HuH-7.5 (cell line): ENCODE data around the gene CDK5.
"Not testable (repeated sequence)": the region's sequence is repeated elsewhere in the genome, so short reads cannot be mapped to it uniquely, and the experiment has no call there.

Source experiments
- DNase-seq: peaks from one replicate; pipeline ENCODE4 v3.0.0; 2011; ENCODE audit warnings: low spot score

CDK5 gene

DNA sequence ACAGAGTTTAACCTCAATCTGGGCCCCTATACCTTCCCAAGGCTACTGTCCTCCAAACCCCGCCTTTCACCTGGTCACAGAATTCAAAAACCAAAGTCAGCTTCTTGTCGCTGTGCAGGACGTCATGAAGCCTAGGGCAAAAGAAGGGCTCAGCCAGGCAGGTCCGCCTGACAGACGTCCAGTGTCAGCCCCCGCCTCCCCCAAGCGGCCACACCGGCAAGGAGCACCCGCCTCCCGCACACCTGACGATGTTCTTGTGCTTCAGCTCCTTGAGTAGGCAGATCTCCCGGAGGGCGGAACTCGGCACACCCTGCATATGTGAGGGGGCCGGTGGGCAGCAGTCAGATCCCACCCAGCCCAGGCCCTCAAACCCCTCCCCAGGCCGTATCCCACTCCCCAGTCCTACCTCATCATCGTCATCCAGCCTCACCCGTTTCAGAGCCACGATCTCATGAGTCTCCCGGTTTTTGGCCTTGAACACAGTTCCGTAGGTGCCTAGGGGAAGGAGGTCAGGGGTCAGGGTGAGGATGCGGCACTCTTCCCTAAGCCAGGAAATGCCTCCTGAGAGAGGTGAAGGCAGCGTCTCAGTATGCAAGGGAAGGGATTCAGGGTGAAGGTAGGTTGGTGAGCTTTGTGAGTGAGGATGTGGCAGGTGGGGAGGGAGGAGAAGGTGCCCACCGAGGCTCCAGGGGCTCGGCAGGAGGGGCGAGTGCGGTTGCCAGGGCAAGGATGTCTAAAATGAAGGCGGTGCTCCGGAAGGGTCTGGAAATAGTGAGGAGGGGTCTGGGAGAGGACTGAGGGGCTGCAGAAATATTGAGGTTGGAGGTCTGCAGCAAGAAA, 811 bp downstream of the CDK5 start:
- DNase-seq = no peak

DNA sequence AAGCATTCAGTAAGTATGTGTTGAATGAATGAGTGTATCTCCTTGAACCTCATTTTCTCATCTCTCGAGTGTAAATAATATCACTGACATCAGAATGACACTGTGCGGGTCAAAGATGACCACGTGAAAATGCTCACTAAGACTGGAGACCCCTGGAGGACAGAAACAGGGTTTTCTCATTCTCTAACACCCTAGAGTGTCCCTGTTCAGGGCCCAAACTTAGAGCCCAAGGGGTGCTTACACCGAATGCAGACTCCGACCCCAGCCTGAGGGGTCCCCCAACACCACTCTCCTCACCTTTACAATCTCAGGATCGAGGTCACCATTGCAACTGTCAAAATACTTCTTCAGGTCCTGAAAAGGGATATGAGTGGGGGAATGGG, 1.4 kb downstream of the CDK5 start:
- DNase-seq = no peak

DNA sequence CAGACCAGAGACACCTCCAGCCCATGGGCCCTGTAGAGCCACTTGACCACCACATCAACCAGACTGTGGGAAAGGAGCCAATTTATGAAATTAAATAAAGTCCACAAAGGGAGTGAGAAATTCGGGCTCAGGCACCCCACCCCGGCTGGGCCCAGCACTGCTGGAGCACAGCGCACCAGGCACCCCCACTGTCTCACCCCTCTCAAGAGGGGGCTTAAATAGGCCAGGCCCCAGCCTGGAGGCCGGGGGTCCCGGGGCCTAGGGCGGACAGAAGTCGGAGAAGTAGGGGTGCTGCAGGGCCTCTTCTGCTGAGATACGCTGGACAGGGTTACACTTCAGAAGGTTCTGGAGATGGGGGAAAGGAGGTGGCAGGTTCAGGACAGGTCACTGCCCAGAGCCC, 3.9 kb downstream of the CDK5 start:
- DNase-seq = no peak

DNA sequence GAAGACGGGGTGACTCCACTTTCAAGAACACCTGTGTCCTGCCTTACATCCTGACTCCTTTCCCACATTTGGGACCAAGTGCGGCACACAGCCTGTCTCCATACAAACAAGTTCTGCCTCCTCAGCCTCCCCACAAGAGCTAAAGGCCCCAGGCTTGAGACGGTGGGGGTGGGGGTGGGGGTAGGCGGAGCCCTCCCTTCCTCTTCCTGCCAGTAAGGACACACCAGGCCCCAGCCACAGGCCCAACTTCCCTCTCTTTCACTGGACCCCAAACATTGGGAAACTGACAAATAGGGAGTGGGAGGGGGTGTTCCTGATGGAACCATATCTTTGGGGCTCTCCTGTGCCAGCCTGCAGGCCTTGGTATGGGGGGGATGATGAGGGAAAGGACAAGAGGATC, 4.6 kb downstream of the CDK5 start:
- DNase-seq = no peak

DNA sequence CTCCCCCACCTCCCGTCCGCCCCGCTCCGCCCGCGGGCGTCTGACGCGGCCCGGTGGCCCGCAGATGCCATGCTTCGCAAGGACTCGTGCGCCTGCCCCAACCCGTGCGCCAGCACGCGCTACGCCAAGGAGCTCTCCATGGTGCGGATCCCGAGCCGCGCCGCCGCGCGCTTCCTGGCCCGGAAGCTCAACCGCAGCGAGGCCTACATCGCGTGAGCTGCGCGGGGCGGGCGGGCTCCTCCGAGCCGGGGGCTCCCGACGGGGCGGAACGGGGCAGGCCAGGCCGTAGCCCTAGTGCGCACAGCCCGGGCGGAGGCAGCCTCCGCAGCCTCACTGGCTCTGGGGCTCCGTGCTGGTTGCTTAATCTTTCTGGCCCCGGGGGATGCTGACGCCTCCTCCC, 6.6 kb downstream of the CDK5 start:
- DNase-seq = no peak

DNA sequence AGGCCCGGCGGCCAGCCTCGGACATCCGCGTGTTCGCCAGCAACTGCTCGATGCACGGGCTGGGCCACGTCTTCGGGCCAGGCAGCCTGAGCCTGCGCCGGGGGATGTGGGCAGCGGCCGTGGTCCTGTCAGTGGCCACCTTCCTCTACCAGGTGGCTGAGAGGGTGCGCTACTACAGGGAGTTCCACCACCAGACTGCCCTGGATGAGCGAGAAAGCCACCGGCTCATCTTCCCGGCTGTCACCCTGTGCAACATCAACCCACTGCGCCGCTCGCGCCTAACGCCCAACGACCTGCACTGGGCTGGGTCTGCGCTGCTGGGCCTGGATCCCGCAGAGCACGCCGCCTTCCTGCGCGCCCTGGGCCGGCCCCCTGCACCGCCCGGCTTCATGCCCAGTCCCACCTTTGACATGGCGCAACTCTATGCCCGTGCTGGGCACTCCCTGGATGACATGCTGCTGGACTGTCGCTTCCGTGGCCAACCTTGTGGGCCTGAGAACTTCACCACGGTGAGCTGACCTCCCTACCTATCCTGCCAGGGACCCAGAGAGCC, 8.7 kb downstream of the CDK5 start:
- no peak for DNase-seq

DNA sequence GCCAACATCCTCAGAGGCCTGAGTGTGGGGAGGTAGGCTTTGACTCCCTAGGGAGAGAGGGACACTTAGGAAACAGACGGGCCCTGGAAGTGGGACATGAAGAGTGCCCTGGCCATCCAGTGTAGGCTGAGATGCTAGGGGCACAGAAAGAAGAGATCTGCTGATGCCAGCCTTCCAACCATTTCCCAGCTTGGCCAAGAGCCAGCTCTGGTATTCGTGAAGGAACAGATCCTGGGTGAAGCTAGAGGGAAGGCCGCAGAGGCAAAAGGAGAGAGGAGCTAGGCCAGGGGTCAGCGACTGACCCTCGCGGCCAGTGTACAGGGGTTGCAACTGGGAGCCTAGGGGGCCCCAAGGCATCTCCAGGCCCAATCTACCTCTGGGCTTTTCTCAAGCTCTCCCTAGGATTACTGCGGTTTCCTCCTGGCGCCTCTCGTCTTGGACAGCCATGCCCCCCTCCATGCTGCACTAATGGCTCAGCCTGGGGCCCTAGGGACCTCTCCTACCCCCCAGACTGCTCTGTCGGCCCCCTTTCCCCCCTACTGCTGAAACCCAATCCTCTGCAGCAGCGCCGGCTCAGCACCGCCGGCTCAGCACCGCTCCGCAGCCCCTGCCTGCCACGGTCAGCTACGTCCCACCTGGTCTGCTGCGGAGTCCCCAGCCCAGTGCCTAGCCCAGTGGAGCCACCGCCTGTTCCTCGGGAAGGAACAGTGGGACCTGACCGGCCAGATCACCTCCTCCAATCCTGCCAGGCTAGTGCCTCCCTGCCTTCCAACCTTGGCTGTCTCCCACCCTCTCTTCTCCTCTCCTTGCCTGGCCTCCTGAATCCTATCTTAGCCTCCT, 9.5 kb downstream of the CDK5 start, which contains the start of gene ASIC3:
ASIC3 (plus strand) TSS at position 556 of the 840 bp plus-strand sequence. CDS start 355 bp downstream, outside the sequence.
- DNase-seq = no peak

DNA sequence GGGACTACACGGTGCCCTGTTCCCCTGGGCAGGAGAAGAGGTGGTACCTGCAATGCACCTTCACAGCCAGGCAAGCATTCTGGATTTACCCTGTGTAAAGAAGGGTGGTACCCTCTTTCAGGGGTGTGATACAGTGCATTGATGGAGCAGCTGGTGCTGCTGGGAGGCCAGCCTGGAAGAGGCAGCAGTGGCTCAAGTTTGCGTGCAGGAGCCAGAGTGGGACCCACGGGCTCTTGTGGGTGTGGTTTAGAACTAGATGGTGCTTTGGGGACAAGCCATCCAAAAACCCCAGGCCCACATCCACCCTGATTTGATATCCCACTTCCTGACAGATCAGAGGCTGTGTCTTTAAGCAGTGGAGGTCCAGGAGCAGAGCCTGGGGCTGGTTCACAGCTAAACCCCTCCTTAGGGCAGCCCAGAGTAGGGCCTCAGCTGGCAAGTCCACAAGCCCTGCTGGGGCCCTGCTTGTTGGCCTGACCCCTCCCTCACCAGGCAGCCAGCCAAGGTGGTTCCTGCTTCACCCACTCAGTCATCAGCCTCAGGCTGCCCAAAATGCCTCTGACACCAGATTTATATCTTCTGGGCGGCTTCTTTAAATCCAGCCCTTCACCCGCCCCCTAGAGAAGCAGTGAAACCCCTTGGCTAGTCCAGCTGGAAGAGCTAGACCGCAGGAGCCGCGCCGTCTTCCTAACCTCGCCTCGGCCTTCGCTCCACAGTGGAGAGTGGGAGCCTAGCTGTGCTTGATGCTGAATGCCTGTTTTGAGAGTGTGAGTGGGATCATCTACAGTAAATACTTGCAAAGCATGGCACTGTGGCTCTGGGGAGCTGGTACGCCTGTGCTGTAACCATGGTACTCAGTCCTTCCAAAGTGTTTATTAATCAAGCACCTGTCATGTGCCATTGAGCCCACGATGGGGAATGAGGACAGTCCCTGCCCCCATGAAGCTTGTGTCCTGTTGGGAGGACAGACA, 10.8 kb downstream of the CDK5 start:
- DNase-seq = no peak

DNA sequence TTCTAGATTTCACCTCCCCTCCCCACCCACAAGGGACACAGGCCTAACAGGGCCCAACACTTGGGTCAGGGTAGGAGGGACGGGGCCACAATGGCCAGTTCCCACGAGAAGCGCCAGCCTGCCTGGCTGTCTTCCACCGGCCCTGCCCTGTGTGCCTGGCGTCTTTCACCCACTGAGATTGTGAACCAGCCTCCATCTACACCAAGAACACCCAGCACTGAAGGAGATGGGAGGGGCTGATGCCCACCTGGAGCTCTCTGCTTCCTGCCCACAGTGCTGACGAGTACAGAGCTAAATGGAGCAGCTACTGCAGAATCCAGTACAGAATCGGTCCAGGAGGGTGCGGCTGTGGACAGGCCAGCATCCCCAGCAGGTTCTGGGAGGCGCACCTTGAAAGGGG, 11.7 kb downstream of the CDK5 start:
- DNase-seq = no peak

DNA sequence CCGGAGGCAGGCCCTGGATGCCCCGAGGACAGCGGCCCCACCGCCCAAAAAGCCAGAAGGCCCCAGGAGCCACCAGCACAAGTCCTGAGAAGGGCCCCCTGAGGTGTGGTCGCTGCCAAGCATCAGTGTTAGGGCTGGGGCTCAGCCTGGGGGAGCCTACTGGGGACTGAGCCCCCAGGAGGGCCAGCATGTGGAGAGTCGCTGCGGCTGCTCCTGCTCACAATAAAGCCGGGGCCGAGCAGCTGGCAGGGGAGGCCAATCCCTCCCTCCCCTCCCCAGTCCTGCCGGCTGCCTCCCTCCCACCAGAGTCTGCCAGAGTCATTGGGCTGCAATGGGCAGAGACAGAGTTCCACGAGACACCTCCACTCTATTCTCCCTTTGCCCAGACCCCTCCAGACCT, 12.4 kb downstream of the CDK5 start:
- no peak for DNase-seq

DNA sequence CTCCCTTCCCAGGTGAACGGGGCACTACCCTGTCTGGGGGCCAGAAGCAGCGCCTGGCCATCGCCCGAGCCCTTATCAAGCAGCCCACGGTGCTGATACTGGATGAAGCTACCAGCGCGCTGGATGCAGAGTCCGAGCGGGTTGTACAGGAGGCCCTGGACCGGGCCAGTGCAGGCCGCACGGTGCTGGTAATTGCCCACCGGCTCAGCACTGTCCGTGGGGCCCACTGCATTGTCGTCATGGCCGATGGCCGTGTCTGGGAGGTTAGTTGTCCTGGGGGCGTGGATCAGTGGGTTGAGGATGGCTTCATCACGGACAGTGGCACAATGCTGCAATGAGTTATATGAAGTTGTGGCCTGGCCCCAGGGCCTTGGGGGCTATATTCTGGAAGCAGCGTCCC, 13.7 kb downstream of the CDK5 start:
- no peak for DNase-seq

DNA sequence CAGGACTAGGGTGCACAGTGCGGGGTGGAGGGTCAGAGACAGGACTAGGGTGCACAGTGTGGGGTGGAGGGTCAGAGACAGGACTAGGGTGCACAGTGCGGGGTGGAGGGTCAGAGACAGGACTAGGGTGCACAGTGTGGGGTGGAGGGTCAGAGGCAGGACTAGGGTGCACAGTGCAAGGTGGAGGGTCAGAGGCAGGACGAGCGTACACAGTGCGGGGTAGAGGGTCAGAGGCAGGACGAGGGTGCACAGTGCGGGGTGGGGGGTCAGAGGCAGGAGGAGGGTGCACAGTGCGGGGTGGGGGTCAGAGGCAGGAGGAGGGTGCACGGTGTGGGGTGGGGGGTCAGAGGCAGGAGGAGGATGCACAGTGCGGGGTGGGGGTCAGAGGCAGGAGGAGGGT, 14.2 kb downstream of the CDK5 start:
- not testable (repeated sequence) for DNase-seq

DNA sequence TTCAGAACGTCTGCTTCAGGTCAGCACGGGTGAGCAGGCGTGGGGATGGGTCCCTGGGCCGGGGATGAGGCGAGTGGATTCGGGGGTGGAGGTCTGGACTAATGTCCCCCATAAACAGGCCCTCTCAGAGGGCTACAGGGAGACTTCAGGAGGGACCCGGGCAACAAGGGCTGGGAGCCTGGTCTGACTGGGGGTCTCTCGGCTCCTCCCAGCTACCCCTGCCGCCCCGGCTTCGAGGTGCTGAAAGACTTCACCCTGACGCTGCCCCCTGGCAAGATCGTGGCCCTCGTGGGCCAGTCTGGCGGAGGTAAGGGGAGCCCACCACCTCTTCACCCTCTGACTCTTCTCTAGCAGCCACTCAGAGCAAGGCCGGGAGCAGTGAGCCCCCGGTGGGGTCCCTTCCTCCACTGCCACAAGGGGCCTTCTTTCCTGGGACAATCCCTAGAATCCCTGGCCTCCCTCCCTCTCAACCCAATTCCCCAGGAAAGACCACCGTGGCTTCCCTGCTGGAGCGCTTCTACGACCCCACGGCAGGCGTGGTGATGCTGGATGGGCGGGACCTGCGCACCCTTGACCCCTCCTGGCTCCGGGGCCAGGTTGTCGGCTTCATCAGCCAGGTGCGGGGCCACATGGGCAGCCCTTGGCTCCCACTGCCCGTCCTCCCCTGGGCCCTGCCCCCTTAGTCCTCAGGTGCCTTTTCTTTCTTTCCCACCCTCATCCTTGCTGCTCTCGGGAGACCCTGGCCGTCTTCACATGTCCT, 16.9 kb downstream of the CDK5 start:
- no peak for DNase-seq

DNA sequence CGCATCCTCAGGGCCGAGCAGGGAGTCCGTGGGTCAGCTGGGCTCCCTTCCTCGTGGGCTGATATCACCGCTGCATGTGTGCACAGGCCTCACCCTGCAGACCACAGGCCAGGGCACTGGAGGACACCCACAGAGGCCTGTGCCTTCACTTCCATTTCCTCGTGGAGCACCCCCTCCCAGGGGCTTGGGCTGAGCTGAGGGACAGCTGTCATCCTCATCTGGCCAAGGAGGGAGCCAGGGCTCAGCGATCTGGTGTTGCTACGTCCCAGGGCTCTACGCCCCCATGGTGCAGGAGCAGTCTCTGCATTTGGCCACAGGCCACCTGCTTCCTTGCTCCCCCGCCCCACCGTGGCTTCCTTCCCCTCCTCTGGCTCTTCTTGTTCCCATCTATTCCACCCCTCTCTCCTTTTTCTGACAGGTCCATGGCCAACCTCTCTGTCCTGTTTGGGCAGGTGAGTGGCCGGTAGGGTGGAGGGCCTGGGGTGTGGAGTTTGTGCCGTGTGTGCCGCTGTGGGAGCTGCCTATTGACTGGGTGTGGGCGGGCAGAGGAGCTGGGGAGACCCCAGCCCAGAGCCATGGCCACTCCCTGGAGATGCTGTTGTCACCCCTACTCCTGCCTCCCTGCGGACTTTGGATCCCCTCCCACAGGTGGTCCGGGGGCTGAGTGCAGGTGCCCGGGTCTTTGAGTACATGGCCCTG, 17.7 kb downstream of the CDK5 start:
- DNase-seq = no peak

DNA sequence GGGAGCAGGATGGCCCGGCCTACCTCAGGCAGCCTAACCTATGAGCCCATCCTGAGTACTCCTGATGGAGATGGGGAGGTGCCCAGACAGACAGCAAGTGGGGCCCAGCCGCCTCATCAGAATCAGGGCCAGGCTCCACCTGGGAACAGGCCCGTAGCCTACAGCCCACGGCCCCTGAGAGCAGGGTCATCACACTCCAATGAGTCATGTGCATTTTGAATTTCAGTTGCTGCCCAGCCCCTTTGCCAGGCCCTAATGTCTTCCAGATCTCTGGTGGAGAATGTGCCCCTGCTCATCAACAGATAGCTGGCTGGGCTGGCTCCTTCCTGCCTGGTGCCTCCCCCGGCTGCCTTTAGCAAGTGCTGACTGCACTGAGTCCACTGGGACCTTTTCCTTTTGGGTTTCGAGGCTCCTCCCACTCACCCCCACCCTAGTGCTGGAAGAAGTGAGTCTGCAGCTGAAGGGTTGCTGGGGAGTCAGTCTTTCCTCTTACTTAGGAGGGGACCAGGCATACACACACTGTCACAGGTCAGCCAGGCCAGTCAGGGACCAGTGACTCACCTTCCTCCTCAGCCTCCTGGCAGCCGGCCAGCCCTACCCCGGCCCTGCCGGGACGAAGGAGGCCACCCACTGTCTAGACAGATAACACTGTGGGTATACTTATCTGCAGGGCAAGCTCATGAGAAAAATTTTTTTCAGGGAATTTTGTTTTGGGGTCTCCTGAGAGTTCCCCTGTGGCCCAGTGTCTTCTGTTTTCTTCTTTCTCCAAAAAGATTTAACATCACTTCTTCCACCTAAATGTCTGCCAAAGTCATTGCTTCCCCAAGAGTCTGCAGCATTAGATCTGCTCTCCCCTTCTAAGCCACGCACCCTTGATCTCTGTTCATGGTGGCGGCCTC, 18.5 kb downstream of the CDK5 start:
- peak; percentile 70 for DNase-seq

DNA sequence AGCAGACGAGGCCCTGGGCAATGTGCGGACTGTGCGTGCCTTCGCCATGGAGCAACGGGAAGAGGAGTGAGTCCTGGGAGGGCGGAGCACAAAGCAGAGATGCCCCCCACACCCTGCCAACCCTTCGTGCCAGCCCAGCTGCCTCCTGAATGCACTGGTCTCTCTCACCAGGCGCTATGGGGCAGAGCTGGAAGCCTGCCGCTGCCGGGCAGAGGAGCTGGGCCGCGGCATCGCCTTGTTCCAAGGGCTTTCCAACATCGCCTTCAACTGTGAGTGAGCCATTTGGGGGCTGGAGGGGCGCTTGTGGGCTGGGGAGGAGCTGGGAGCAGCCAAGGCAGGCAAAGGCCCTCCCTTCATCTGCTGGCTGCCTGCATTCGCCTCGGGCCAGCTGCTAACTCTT, 21.8 kb downstream of the CDK5 start:
- no peak for DNase-seq

DNA sequence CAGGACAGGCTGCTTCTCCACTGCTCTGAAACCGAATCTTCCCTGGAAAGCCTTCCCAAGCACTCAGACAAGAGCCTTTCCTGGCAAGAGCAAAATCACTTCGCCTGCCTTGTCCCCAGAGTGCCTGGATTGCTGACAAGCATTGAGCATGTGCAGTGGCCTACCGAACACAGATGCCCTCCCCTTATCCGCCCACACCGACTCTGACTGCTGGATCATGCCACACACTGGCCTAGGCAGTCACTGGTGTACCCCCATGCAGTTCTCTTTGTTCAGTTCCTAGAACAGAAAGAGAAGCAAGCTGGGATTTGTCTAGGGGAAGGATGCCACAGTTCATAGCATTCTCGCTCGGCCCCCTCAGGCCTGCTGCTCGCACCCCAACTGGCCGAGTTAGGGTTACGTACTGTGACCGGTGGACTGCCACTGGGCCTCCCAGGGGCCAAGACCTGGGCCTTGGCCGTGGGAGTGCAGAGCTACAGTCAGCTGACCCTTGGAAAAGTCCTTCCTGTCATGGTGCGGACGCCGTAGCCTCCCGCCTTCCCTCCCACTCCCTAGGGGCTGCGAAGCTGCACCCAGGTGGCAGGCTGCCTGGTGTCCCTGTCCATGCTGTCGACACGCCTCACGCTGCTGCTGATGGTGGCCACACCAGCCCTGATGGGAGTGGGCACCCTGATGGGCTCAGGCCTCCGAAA, 22.5 kb downstream of the CDK5 start:
- no peak for DNase-seq

DNA sequence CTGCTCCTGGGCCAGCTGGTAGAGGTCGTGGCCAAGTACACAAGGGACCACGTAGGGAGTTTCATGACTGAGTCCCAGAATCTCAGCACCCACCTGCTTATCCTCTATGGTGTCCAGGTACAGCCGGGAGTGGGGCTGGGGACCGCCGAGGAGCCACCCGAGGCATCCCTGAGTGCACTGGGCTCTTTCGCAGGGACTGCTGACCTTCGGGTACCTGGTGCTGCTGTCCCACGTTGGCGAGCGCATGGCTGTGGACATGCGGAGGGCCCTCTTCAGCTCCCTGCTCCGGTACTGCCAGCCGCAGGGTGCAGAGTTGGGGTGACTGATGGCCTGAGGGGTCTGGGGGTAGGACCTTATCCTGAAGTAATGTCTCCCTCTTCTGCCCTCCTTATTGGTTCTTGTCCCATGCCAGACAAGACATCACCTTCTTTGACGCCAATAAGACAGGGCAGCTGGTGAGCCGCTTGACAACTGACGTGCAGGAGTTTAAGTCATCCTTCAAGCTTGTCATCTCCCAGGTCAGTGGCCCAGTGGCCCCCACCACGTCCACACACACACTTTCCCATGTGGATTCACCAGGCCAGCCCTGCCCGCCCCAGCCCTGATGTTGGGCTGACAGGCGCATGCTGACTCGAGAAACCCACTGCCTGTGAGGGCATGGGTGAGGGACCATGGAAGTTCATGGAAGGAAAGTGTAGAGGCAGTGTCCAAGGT, 23.2 kb downstream of the CDK5 start:
- DNase-seq = no peak
